ENCODE results near the gene MYO1A. TPM values are rescaled to one million over a fixed set of nuclear protein-coding genes. Genes with fewer than 3 reads are reported as not detected.

Gene MYO1A
- total and polyA plus RNA-seq, 2 of the 13 experiments (the other 11 are each of a cell fraction or from before 2014, with no cell fraction given) = 5.3 to 6.0 TPM

DNA sequence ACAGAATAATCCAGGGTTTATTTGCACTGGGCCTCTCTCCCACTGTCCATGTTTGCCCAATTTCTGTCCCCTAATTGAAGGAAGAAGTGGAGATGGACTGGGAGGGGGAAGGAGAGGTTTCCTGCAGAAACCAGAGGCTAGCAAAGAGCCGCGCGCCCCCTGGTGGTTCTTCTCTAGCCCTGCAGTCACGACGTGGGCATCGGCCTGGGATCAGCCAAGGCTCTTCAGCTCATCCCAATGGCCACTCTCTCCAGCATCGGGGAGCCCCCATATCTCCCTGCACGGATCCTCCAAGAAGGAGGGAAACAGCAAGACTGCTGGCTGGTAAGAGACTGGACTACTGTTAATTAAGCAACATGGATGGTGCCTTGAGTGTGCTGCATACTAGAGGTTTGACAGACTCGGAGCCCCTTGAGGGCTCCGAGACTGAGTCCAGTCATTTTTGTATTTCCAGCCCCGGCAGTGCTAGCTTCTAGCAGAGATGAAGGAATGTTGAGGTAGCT lies 62.3 kb downstream of the MYO1A start (continued):
- TF ChIP-seq, protein P1, sequence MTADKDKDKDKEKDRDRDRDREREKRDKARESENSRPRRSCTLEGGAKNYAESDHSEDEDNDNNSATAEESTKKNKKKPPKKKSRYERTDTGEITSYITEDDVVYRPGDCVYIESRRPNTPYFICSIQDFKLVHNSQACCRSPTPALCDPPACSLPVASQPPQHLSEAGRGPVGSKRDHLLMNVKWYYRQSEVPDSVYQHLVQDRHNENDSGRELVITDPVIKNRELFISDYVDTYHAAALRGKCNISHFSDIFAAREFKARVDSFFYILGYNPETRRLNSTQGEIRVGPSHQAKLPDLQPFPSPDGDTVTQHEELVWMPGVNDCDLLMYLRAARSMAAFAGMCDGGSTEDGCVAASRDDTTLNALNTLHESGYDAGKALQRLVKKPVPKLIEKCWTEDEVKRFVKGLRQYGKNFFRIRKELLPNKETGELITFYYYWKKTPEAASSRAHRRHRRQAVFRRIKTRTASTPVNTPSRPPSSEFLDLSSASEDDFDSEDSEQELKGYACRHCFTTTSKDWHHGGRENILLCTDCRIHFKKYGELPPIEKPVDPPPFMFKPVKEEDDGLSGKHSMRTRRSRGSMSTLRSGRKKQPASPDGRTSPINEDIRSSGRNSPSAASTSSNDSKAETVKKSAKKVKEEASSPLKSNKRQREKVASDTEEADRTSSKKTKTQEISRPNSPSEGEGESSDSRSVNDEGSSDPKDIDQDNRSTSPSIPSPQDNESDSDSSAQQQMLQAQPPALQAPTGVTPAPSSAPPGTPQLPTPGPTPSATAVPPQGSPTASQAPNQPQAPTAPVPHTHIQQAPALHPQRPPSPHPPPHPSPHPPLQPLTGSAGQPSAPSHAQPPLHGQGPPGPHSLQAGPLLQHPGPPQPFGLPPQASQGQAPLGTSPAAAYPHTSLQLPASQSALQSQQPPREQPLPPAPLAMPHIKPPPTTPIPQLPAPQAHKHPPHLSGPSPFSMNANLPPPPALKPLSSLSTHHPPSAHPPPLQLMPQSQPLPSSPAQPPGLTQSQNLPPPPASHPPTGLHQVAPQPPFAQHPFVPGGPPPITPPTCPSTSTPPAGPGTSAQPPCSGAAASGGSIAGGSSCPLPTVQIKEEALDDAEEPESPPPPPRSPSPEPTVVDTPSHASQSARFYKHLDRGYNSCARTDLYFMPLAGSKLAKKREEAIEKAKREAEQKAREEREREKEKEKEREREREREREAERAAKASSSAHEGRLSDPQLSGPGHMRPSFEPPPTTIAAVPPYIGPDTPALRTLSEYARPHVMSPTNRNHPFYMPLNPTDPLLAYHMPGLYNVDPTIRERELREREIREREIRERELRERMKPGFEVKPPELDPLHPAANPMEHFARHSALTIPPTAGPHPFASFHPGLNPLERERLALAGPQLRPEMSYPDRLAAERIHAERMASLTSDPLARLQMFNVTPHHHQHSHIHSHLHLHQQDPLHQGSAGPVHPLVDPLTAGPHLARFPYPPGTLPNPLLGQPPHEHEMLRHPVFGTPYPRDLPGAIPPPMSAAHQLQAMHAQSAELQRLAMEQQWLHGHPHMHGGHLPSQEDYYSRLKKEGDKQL (CRISPR knock-in tag; IDR thresholded peaks at IDR 0.05; ENCODE audit: low read depth) = no peak
- TF ChIP-seq HOXA7 (CRISPR knock-in tag; IDR thresholded peaks at IDR 0.05) = no peak
- TF ChIP-seq, protein P2, sequence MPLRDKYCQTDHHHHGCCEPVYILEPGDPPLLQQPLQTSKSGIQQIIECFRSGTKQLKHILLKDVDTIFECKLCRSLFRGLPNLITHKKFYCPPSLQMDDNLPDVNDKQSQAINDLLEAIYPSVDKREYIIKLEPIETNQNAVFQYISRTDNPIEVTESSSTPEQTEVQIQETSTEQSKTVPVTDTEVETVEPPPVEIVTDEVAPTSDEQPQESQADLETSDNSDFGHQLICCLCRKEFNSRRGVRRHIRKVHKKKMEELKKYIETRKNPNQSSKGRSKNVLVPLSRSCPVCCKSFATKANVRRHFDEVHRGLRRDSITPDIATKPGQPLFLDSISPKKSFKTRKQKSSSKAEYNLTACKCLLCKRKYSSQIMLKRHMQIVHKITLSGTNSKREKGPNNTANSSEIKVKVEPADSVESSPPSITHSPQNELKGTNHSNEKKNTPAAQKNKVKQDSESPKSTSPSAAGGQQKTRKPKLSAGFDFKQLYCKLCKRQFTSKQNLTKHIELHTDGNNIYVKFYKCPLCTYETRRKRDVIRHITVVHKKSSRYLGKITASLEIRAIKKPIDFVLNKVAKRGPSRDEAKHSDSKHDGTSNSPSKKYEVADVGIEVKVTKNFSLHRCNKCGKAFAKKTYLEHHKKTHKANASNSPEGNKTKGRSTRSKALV (CRISPR knock-in tag; IDR thresholded peaks at IDR 0.05) = no peak
- no peak for TF ChIP-seq ZNF235 (CRISPR knock-in tag; IDR thresholded peaks at IDR 0.05; ENCODE audit: borderline replicate concordance)
- TF ChIP-seq ZNF101 (CRISPR knock-in tag; IDR thresholded peaks at IDR 0.05; ENCODE audit: borderline replicate concordance, low read depth) = no peak
- no peak for TF ChIP-seq DR1 (CRISPR knock-in tag; IDR thresholded peaks at IDR 0.05)
- TF ChIP-seq, protein P3, sequence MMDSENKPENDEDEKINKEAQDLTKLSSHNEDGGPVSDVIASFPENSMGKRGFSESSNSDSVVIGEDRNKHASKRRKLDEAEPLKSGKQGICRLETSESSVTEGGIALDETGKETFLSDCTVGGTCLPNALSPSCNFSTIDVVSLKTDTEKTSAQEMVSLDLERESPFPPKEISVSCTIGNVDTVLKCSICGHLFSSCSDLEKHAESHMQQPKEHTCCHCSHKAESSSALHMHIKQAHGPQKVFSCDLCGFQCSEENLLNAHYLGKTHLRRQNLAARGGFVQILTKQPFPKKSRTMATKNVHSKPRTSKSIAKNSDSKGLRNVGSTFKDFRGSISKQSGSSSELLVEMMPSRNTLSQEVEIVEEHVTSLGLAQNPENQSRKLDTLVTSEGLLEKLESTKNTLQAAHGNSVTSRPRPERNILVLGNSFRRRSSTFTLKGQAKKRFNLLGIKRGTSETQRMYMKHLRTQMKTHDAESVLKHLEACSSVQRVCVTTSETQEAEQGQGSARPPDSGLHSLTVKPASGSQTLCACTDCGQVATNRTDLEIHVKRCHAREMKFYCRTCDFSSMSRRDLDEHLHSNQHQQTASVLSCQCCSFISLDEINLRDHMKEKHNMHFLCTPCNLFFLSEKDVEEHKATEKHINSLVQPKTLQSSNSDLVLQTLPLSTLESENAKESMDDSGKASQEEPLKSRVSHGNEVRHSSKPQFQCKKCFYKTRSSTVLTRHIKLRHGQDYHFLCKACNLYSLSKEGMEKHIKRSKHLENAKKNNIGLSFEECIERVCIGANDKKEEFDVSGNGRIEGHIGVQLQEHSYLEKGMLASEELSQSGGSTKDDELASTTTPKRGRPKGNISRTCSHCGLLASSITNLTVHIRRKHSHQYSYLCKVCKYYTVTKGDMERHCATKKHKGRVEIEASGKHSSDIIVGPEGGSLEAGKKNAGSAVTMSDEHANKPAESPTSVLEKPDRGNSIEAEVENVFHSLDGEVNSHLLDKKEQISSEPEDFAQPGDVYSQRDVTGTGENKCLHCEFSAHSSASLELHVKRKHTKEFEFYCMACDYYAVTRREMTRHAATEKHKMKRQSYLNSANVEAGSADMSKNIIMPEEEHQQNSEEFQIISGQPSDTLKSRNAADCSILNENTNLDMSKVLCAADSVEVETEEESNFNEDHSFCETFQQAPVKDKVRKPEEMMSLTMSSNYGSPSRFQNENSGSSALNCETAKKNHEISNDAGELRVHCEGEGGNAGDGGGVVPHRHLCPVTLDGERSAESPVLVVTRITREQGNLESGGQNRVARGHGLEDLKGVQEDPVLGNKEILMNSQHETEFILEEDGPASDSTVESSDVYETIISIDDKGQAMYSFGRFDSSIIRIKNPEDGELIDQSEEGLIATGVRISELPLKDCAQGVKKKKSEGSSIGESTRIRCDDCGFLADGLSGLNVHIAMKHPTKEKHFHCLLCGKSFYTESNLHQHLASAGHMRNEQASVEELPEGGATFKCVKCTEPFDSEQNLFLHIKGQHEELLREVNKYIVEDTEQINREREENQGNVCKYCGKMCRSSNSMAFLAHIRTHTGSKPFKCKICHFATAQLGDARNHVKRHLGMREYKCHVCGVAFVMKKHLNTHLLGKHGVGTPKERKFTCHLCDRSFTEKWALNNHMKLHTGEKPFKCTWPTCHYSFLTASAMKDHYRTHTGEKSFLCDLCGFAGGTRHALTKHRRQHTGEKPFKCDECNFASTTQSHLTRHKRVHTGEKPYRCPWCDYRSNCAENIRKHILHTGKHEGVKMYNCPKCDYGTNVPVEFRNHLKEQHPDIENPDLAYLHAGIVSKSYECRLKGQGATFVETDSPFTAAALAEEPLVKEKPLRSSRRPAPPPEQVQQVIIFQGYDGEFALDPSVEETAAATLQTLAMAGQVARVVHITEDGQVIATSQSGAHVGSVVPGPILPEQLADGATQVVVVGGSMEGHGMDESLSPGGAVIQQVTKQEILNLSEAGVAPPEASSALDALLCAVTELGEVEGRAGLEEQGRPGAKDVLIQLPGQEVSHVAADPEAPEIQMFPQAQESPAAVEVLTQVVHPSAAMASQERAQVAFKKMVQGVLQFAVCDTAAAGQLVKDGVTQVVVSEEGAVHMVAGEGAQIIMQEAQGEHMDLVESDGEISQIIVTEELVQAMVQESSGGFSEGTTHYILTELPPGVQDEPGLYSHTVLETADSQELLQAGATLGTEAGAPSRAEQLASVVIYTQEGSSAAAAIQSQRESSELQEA (CRISPR knock-in tag; IDR thresholded peaks at IDR 0.05; ENCODE audit: not compliant biosample characterization) = no peak
- TF ChIP-seq ZFYVE20 (CRISPR knock-in tag; IDR thresholded peaks at IDR 0.05; ENCODE audit: borderline replicate concordance, low read depth) = no peak
- TF ChIP-seq ZNF484 (CRISPR knock-in tag; IDR thresholded peaks at IDR 0.05; ENCODE audit: borderline replicate concordance, low read depth) = no peak
- no peak for TF ChIP-seq ZNF552 (CRISPR knock-in tag; IDR thresholded peaks at IDR 0.05; ENCODE audit: borderline replicate concordance)
- no peak for TF ChIP-seq NKX3-1 (CRISPR knock-in tag; IDR thresholded peaks at IDR 0.05)
- TF ChIP-seq YEATS2 (CRISPR knock-in tag; IDR thresholded peaks at IDR 0.05; ENCODE audit: borderline replicate concordance) = no peak; the same call in 1 of the 2 replicates
- no peak for TF ChIP-seq ZNF160 (CRISPR knock-in tag; IDR thresholded peaks at IDR 0.05)

All from HepG2 (cell line).